Adrenal gland (tissue), 5 donors: Measurements from ENCODE around the gene CNPY2.

ENCODE experiments used
- POLR2A ChIP-seq, 2 donors: fragments of 450-650 bp; IDR thresholded peaks; one replicate each; pipeline ENCODE4 v1.6.1; 2017; ENCODE audit warnings: antibody characterized with exemption in 2 of 2, mild to moderate bottlenecking in 2 of 2, moderate library complexity in 1 of 2
- TF ChIP-seq, protein P1 (sequence below), 6 experiments: fragments of 450-650 bp in 4 of 6; fragments of 200-600 bp in 2 of 6; sonication (generic) in 1 of 6; IDR thresholded peaks; 1 replicate in 5 of 6; 2 replicates in 1 of 6; pipeline versions ENCODE4 v1.5.1 to v1.8.0; 2016 to 2021; ENCODE audit warnings: antibody characterized with exemption in 6 of 6, mild to moderate bottlenecking in 2 of 6, moderate library complexity in 1 of 6
- donor health status: DM: no; HTN: no; CAD: no.

DNA sequence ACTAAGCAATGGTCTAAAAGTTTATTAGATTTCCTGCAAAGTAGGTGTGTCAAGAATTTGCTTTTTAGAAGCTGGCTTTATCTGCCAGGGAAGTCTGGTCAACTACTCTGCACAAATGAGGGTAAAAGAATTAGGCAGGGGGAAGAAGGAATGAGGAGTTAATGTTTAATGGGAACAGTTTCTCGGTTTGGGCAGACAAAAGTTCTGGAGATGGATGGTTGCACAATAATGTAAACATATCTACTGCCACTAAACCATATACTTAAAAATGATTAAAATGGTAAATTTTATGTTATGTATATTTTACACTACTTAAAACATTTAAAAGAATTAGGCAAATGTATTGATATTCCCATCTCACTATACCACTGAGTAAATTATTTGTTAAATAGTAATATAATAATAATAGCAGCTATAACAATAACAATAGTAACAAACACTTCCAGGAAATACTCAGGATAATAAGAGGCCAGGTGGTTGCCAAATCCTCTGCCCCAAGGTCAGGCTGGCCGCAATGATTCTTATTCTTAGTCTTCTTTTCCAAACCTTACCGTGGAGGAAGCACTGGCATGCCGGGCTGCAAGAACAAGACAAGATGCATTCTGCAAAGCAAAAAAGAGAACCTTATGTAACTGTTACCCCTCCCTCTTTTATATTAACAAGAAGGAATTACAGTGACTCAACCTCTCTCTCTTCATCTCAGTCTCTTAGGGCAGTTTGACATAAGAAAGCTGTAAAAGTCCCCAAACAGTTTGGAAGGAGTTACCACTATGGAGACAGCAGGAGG lies 29.6 kb downstream of the CNPY2 start:
- TF ChIP-seq, protein P1, sequence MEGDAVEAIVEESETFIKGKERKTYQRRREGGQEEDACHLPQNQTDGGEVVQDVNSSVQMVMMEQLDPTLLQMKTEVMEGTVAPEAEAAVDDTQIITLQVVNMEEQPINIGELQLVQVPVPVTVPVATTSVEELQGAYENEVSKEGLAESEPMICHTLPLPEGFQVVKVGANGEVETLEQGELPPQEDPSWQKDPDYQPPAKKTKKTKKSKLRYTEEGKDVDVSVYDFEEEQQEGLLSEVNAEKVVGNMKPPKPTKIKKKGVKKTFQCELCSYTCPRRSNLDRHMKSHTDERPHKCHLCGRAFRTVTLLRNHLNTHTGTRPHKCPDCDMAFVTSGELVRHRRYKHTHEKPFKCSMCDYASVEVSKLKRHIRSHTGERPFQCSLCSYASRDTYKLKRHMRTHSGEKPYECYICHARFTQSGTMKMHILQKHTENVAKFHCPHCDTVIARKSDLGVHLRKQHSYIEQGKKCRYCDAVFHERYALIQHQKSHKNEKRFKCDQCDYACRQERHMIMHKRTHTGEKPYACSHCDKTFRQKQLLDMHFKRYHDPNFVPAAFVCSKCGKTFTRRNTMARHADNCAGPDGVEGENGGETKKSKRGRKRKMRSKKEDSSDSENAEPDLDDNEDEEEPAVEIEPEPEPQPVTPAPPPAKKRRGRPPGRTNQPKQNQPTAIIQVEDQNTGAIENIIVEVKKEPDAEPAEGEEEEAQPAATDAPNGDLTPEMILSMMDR (IDR thresholded peaks at IDR 0.05): no peak
- no peak for TF ChIP-seq POLR2A (IDR thresholded peaks at IDR 0.05)
